ENCODE results near the gene KAT8.

GRCh38 chr16:31129568-31130335 lies 12.3 kb downstream of the KAT8 start:
- TF ChIP-seq CTCF (conservative IDR thresholded peaks at IDR 0.05; ENCODE audit: low read depth, low read length) (no peak), EZH2 (IDR thresholded peaks at IDR 0.05; ENCODE audit: low read length, unreplicated experiment) (no peak), EZH2phosphoT487 (IDR thresholded peaks at IDR 0.05; ENCODE audit: borderline replicate concordance, low read length) (no peak)

Measured in PC-3 (cell line).